Gastrocnemius medialis (tissue), 4 donors: ENCODE results near the gene CACNA2D1.

Experiments used
- POLR2A ChIP-seq, 2 donors: fragments of 450-650 bp; IDR thresholded peaks; one replicate each; pipeline ENCODE4 v1.6.1; 2017; ENCODE audit warnings: antibody characterized with exemption in 2 of 2, mild to moderate bottlenecking in 2 of 2, moderate library complexity in 2 of 2
- TF ChIP-seq, protein P1 (sequence below), 5 experiments: fragments of 450-650 bp in 3 of 5; fragments of 200-600 bp in 2 of 5; sonication (generic) in 2 of 5; IDR thresholded peaks in 4 of 5; conservative IDR thresholded peaks in 1 of 5; 1 replicate in 4 of 5; 2 replicates in 1 of 5; pipeline ENCODE4 v1.5.1; 2016 to 2019; ENCODE audit warnings: antibody characterized with exemption in 5 of 5, mild to moderate bottlenecking in 3 of 5, moderate library complexity in 3 of 5

DNA sequence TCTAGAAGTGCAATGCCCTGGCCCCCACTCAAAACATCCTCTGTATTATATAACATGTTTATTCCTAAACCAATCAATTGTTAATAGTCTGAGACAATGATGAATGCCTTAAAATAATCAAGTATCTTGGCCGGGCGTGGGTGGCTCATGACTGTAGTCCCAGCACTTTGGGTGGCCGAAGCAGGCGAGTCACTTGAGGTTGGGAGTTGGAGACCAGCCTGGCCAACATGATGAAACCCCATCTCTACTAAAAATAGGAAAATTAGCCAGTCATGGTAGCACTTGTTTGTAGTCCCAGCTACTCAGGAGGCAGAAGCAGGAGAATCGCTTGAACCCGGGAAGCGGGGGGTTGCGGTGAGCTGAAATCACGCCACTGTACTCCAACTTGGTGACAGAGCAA, 29.4 kb upstream of the CACNA2D1 start:
- TF ChIP-seq, protein P1, sequence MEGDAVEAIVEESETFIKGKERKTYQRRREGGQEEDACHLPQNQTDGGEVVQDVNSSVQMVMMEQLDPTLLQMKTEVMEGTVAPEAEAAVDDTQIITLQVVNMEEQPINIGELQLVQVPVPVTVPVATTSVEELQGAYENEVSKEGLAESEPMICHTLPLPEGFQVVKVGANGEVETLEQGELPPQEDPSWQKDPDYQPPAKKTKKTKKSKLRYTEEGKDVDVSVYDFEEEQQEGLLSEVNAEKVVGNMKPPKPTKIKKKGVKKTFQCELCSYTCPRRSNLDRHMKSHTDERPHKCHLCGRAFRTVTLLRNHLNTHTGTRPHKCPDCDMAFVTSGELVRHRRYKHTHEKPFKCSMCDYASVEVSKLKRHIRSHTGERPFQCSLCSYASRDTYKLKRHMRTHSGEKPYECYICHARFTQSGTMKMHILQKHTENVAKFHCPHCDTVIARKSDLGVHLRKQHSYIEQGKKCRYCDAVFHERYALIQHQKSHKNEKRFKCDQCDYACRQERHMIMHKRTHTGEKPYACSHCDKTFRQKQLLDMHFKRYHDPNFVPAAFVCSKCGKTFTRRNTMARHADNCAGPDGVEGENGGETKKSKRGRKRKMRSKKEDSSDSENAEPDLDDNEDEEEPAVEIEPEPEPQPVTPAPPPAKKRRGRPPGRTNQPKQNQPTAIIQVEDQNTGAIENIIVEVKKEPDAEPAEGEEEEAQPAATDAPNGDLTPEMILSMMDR (IDR thresholded peaks at IDR 0.05 in 4 of 5, conservative IDR thresholded peaks at IDR 0.05 in 1 of 5), result no peak
- no peak for TF ChIP-seq POLR2A (IDR thresholded peaks at IDR 0.05)
